Mucosa of descending colon (tissue), 3 donors: ENCODE data around the gene PRDM15. TPM values are rescaled to one million over a fixed set of nuclear protein-coding genes. Genes with fewer than 3 reads are reported as not detected.

Experiments used
- ATAC-seq: fragments of 200-7000 bp; cut with Tn5 transposase; one replicate; pipeline ENCODE4 v1.9.1; 2020; ENCODE audit warnings: mild to moderate bottlenecking, moderate library complexity
- DNase-seq, 3 donors: peaks; one replicate each; pipeline ENCODE4 v3.0.0-alpha.2; 2020
- H3K36me3 ChIP-seq: fragments of 200-600 bp; one replicate; pipeline ENCODE4 v1.8.0; 2021; ENCODE audit warnings: low read depth, mild to moderate bottlenecking
- H3K4me1 ChIP-seq: fragments of 200-600 bp; one replicate; pipeline ENCODE4 v1.8.0; 2021; ENCODE audit warnings: low read depth, mild to moderate bottlenecking
- H3K4me3 ChIP-seq: fragments of 200-600 bp; one replicate; pipeline ENCODE4 v1.8.0; 2021; ENCODE audit warnings: mild to moderate bottlenecking
- H3K9me3 ChIP-seq: fragments of 200-600 bp; one replicate; pipeline ENCODE4 v1.8.0; 2021; ENCODE audit warnings: mild to moderate bottlenecking
- CTCF ChIP-seq: fragments of 200-600 bp; IDR thresholded peaks from one replicate; pipeline ENCODE4 v1.8.0; 2022; ENCODE audit warnings: antibody characterized with exemption, mild to moderate bottlenecking
- intact Hi-C, 2 donors: fragments of 100-400 bp; cut with DNase I in 1 of 2; cut with micrococcal nuclease in 1 of 2; formaldehyde crosslinking; loops; one replicate each; pipeline versions ENCODE4 v1.11.0 to v1.11.1; 2022; cut with DNase I, micrococcal nuclease
- total RNA-seq, 3 donors: library from RNA; stranded (reverse); fragmentation: NEBNext Ultra II Directional in 2 of 3; extraction: Animal tissue kit (Norgen Biotek cat#: 25700) in 2 of 3; gene quantifications; one replicate each; pipeline versions ENCODE4 v1.2.1 to v1.2.4, GENCODE V29; 2021 to 2023
- donor health status: DM: no; HTN: no; CAD: no; lungs with moderate emphysema.
- donor health status: DM: no; HTN: no; CAD: no.
- donor health status: DM: no; HTN: yes; CAD: no.

PRDM15 gene
- total RNA-seq, 3 donors from 2014 or later = 7.4 to 10.3 (median 8.3) TPM

DNA sequence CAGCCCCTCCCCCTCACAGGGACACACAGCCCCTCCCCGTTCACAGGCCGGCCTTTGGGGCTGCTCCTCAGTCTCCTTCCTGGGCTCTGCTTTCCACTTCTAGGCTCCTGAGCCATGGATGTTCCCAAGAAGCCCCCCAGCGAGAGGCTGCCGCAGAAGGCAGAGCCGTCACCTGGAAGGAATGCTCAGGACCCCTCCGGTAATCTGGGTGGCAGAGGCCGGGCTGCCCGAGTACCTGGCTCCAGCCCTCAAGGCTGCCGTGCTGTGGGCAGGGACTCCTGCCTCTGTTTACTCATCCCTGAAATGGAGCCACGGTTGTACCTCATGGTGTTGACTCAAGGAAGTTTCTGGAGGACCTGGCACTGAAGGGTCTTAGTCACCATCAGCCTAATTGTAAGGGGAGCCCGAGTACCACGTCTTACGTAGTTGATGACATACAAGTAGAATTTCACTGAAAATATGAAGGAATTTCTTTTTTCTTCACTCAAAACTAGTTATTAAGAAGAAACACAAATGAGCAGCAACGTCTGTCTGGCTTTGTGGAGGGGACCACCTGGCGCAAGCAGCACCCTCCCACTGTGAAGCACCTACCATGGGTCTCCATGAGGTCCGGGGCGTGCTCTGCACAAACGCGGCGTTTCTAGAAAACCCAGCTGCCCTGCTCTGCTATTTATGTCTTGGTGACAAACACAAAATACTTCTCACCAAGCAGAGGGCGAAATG is 33.7 kb downstream of the PRDM15 start:
- no peak for TF ChIP-seq CTCF
- intact Hi-C loops = no loop called here
- DNase-seq = peak in 1 of 3 donors; percentile 11
- ATAC-seq = no peak
- H3K4me1 ChIP-seq = no peaks in the 10 kb centered on the region
- no peak overlapping the region for H3K4me3 ChIP-seq
- peaks cover 9% of the 10 kb centered on the region for H3K9me3 ChIP-seq
- no peaks in the 10 kb centered on the region for H3K36me3 ChIP-seq

DNA sequence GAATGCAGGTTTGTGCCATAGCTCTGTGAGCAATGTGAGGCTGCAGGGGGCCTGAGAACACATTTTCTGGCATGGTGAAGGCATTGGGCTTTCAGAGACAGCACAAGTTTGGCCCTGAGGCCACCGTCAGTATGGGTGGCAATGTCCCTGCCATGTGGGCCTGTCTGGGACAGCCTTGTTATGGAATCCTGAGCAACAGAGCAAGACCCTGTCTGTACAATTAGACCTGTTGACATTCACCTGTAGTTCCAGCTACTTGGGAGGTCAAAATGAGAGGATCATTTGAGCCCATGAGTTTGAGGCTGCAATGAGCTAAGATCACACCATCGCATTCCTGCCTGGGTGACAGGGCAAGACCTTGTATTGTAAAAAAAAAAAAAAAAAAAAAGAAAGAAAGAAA is 35.6 kb downstream of the PRDM15 start:
- Histone ChIP-seq H3K36me3 (no peaks in the 10 kb centered on the region), H3K4me1 (no peaks in the 10 kb centered on the region), H3K9me3 (peaks cover 9% of the 10 kb centered on the region), H3K4me3 (no peak overlapping the region)
- no peak for TF ChIP-seq CTCF
- DNase-seq (peak in 1 of 3 donors; percentile 2), ATAC-seq (no peak)
- intact Hi-C loops = no loop called here

DNA sequence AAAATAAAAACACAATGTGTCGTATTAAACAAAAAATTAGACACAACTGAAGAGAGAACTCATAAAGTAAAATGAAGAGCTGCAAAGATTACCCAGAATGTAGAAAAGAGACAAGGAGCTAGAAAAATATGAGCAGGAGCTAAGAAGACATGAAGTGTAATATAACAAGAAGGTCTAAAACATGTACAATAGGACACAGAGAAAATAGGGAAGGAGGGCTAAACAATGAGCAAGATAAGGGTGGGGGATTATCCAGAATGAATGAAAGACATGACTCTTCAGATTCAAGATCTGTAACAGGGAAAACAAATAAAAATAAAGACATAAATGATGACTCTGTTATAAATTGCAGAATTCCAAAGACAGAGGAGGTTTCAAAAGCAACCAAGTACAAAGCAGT is 38.3 kb downstream of the PRDM15 start:
- Histone ChIP-seq H3K9me3 (peaks cover 9% of the 10 kb centered on the region), H3K36me3 (no peaks in the 10 kb centered on the region), H3K4me3 (no peak overlapping the region), H3K4me1 (peaks cover 5% of the 10 kb centered on the region)
- intact Hi-C loops = no loop called here
- ATAC-seq = no peak
- no peak for DNase-seq
- TF ChIP-seq CTCF = no peak

GRCh38 chr21:41839387-41840000 is 39.6 kb downstream of the PRDM15 start:
- TF ChIP-seq CTCF = no peak
- peaks cover 9% of the 10 kb centered on the region for H3K9me3 ChIP-seq
- peaks cover 8% of the 10 kb centered on the region for H3K4me1 ChIP-seq
- intact Hi-C loops = no loop called here
- no peak overlapping the region for H3K4me3 ChIP-seq
- ATAC-seq (no peak), DNase-seq (peak in 2 of 3 donors; percentile 9 to 31)
- H3K36me3 ChIP-seq = no peaks in the 10 kb centered on the region

- TF ChIP-seq CTCF = no peak
- peaks cover 9% of the 10 kb centered on the region for H3K9me3 ChIP-seq
- ATAC-seq (no peak), DNase-seq (peak in 1 of 3 donors; percentile 36)
- H3K4me3 ChIP-seq = no peak overlapping the region
- H3K4me1 ChIP-seq = peaks cover 8% of the 10 kb centered on the region
- no peaks in the 10 kb centered on the region for H3K36me3 ChIP-seq
- intact Hi-C loops = no loop called here
These were observed 41.3 kb downstream of the PRDM15 start for GRCh38 chr21:41837756-41838297.
